Prostate gland (tissue), 2 donors: Measurements from ENCODE around the gene PXN. TPM values are rescaled to one million over a fixed set of nuclear protein-coding genes. Genes with fewer than 3 reads are reported as not detected.

Experiments
- DNase-seq: peaks from one replicate; pipeline ENCODE4 v3.0.0-alpha.2; 2019; ENCODE audit warnings: low spot score
- H3K27ac ChIP-seq, 2 donors: fragments of 200-600 bp; sonication (generic); 2 replicates each; pipeline ENCODE4 v1.5.1; 2017 to 2019
- H3K27me3 ChIP-seq: fragments of 200-600 bp; sonication (generic); replicated peaks from 2 replicates; pipeline ENCODE4 v1.5.1; 2019; ENCODE audit not compliant: insufficient read depth
- H3K36me3 ChIP-seq, 2 donors: fragments of 200-600 bp; sonication (generic); 1 replicate in 1 of 2; 2 replicates in 1 of 2; pipeline versions ENCODE4 v1.5.1 to v1.8.1; 2017 to 2019
- H3K4me1 ChIP-seq: fragments of 200-600 bp; sonication (generic); replicated peaks from 2 replicates; pipeline ENCODE4 v1.5.1; 2019
- H3K4me3 ChIP-seq, 2 donors: fragments of 200-600 bp; sonication (generic); 2 replicates each; pipeline ENCODE4 v1.5.1; 2017 to 2019
- H3K9me3 ChIP-seq: fragments of 200-600 bp; sonication (generic); 2 replicates; pipeline ENCODE4 v1.5.1; 2017
- CTCF ChIP-seq, 4 experiments: fragments of 200-600 bp in 2 of 4; fragments of 450-650 bp in 2 of 4; sonication (generic) in 2 of 4; IDR thresholded peaks; 1 replicate in 3 of 4; 2 replicates in 1 of 4; pipeline ENCODE4 v1.5.1; 2016 to 2019; ENCODE audit warnings: antibody characterized with exemption in 4 of 4, mild to moderate bottlenecking in 2 of 4, moderate library complexity in 2 of 4
- POLR2A ChIP-seq: fragments of 450-650 bp; IDR thresholded peaks from one replicate; pipeline ENCODE4 v1.6.1; 2016; ENCODE audit warnings: antibody characterized with exemption, mild to moderate bottlenecking
- POLR2AphosphoS5 ChIP-seq: sonication (generic); formaldehyde crosslinking; IDR thresholded peaks from one replicate; pipeline ENCODE4 v1.6.1; 2017; ENCODE audit warnings: antibody characterized with exemption
- WGBS: methylation state at CpG from one replicate; pipeline ENCODE4 v1.1.5; 2018; 5-methylcytosine and 5-hydroxymethylcytosine counted together
- intact Hi-C: fragments of 100-400 bp; cut with DNase I; formaldehyde crosslinking; loops from one replicate; pipeline ENCODE4 v1.14.2; 2022
- total RNA-seq, 2 donors: library from RNA; depleted of rRNA; stranded (reverse); fragments of >200 nt; gene quantifications; one replicate each; pipeline ENCODE4 v1.1.0, GENCODE V29; 2016

PXN gene
- total RNA-seq, 2 donors from 2014 or later = 58.3 to 113 TPM

GRCh38 chr12:120223458-120224303 lies 41.8 kb downstream of the PXN start:
- Histone ChIP-seq H3K4me3 (no peak overlapping the region), H3K9me3 (no peaks in the 10 kb centered on the region), H3K27ac (no peak overlapping the region), H3K4me1 (peaks cover 15% of the 10 kb centered on the region), H3K36me3 (peaks cover 18 to 38% of the 10 kb centered on the region in 2 donors), H3K27me3 (no peaks in the 10 kb centered on the region)
- DNase-seq = no peak
- 85% methylated on average over 19 of the region's 19 CpGs for WGBS
- TF ChIP-seq CTCF (IDR thresholded peaks at IDR 0.05) (no peak), POLR2A (no peak), POLR2AphosphoS5 (no peak)
- intact Hi-C loops = no loop called here

GRCh38 chr12:120222288-120222832 lies 43.2 kb downstream of the PXN start:
- TF ChIP-seq POLR2A = no peak
- TF ChIP-seq CTCF (IDR thresholded peaks at IDR 0.05) = no peak
- no peak for TF ChIP-seq POLR2AphosphoS5
- no peaks in the 10 kb centered on the region for H3K9me3 ChIP-seq
- H3K4me1 ChIP-seq = peaks cover 12% of the 10 kb centered on the region
- H3K27ac ChIP-seq = no peak overlapping the region
- H3K4me3 ChIP-seq = no peak overlapping the region
- intact Hi-C loops = no loop called here
- peaks cover 18 to 41% of the 10 kb centered on the region in 2 donors for H3K36me3 ChIP-seq
- 86% methylated on average over 12 of the region's 12 CpGs for WGBS
- no peaks in the 10 kb centered on the region for H3K27me3 ChIP-seq
- no peak for DNase-seq

GRCh38 chr12:120221576-120221900 lies 44.0 kb downstream of the PXN start:
- intact Hi-C loops = no loop called here
- no peak overlapping the region for H3K4me3 ChIP-seq
- peaks cover 12% of the 10 kb centered on the region for H3K4me1 ChIP-seq
- H3K9me3 ChIP-seq = no peaks in the 10 kb centered on the region
- 92% methylated on average over 13 of the region's 13 CpGs for WGBS
- no peaks in the 10 kb centered on the region for H3K27me3 ChIP-seq
- TF ChIP-seq POLR2AphosphoS5 (no peak), POLR2A (no peak), CTCF (IDR thresholded peaks at IDR 0.05) (no peak)
- H3K27ac ChIP-seq = no peak overlapping the region
- DNase-seq = no peak
- H3K36me3 ChIP-seq = peaks cover 18 to 41% of the 10 kb centered on the region in 2 donors

GRCh38 chr12:120220838-120221575 lies 44.5 kb downstream of the PXN start:
- Histone ChIP-seq H3K4me1 (peaks cover 12% of the 10 kb centered on the region), H3K9me3 (no peaks in the 10 kb centered on the region), H3K36me3 (peaks cover 18 to 46% of the 10 kb centered on the region in 2 donors), H3K27ac (no peak overlapping the region), H3K27me3 (no peaks in the 10 kb centered on the region), H3K4me3 (no peak overlapping the region)
- no peak for DNase-seq
- intact Hi-C loops = no loop called here
- TF ChIP-seq CTCF (IDR thresholded peaks at IDR 0.05) = no peak
- TF ChIP-seq POLR2AphosphoS5 = no peak
- no peak for TF ChIP-seq POLR2A
- 70% methylated on average over 10 of the region's 10 CpGs for WGBS
